Measurements from ENCODE around the gene RFX2. TPM values are rescaled to one million over a fixed set of nuclear protein-coding genes. Genes with fewer than 3 reads are reported as not detected.
"Not testable (repeated sequence)": the region's sequence is repeated elsewhere in the genome, so short reads cannot be mapped to it uniquely, and the experiment has no call there.

The RFX2 gene
- total RNA-seq, 2 donors from 2014 or later = 20.7 to 21.7 TPM

DNA sequence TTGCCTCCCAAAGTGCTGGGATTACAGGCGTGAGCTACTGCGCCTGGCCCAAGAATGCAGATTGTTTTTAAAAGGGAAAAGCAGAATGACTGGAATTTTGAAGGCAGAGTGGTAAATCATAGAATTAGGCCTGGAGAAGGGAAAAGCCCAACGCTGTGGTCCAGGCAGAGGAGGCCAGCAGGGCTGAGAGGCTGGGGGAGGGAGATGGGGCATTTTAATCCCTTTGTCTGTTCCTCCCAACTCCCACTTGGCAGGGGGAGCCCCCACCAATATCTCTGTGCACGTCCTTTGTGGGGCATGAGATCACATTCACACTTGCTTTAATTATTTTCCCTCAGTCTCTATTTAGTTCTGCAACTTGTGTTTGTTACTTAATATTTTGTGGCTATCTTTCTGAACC is 77.9 kb downstream of the RFX2 start:
- peak; percentile 65 for DNase-seq (ENCODE audit: low spot score)
- intact Hi-C loops (cut with DNase I) = no loop called here

GRCh38 chr19:6030214-6030507 is 80.1 kb downstream of the RFX2 start:
- peak; percentile 1 for DNase-seq (ENCODE audit: low spot score)
- intact Hi-C loops (cut with DNase I) = no loop called here

- intact Hi-C loops (cut with DNase I) = no loop called here
- peak; percentile 43 for DNase-seq (ENCODE audit: low spot score)
Observed at GRCh38 chr19:6026390-6027227, 83.7 kb downstream of the RFX2 start.

- intact Hi-C loops (cut with DNase I) = loop anchor here in 1 of 2 donors (5.0 kb wide), 1 partner anchor 398 kb away; the partner anchor contains the start of gene KHSRP
- DNase-seq (ENCODE audit: low spot score) = not testable (repeated sequence)
Observed at GRCh38 chr19:6024756-6025155, 85.5 kb downstream of the RFX2 start.

GRCh38 chr19:6023936-6024335 is 86.4 kb downstream of the RFX2 start:
- DNase-seq (ENCODE audit: low spot score) = peak; percentile 44

DNA sequence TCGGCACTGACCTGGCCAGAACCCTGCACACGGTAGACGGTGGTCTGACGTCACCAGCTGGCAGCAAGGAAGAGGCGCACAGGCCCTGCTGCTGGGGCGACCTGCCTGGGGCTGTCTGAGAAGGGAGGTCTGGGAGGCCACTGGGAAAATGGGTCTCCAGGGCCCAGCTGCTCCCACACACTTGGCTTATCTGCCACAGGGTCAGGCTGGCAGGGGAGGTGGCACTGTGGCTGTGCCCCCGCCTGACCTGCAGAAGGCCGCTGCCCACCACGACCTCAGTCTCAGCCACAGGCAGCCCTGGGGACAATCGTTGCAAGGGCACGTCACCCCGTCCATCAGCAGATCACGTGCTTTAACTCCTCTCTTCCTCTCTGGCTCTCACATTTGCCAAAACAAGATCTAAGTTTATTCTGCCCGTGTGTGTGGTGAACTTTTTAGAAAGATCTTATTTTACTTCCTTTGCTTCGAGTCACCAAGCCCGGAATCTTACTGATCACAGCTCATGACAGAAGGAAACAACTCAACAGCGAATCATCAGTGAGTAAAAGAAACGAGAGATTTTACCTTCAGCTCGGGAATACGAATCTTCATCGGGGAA is 87.1 kb downstream of the RFX2 start:
- peak; percentile 76 for DNase-seq (ENCODE audit: low spot score)
- intact Hi-C loops (cut with DNase I) = loop anchor here in 1 of 2 donors (5.0 kb wide), 1 partner anchor 399 kb away; the partner anchor contains the start of gene KHSRP

More at GRCh38 chr19:6023936-6024335, 86.4 kb downstream of the RFX2 start:
- intact Hi-C loops (cut with DNase I) = loop anchor here in 1 of 2 donors (5.0 kb wide), 1 partner anchor 398 kb away; the partner anchor contains the start of gene KHSRP

DNA sequence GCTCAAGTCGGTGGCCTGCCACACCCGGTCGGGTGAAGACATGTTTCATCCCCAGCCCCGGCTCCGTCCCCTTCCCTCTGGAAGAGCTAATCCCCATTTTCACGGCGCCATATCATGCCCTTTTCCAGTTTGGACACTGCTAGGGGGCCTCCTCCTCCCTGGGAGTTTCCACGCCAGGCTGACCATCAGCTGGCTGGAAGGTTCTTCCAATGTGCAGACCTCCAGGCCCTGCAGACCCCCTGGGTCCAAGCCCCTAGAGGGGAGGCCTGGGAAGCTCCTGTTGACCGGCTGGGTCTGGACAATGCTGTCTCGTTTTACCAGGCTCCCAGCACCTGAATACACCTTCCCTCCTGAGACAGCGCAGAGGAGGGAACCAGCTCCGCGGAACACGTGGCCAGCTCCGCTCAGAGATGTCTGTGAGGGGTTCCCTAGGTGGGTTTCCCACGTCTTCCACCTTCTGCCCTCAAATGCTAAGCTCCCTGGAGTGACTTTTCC is 87.7 kb downstream of the RFX2 start:
- intact Hi-C loops (cut with DNase I) = loop anchor here in 1 of 2 donors (5.0 kb wide), 1 partner anchor 400 kb away; the partner anchor contains the start of gene KHSRP
- DNase-seq (ENCODE audit: low spot score) = peak; percentile 64

GRCh38 chr19:6021878-6022569 is 88.3 kb downstream of the RFX2 start:
- intact Hi-C loops (cut with DNase I) = loop anchor here in 1 of 2 donors (5.0 kb wide), 1 partner anchor 400 kb away; the partner anchor contains the start of gene KHSRP

DNA sequence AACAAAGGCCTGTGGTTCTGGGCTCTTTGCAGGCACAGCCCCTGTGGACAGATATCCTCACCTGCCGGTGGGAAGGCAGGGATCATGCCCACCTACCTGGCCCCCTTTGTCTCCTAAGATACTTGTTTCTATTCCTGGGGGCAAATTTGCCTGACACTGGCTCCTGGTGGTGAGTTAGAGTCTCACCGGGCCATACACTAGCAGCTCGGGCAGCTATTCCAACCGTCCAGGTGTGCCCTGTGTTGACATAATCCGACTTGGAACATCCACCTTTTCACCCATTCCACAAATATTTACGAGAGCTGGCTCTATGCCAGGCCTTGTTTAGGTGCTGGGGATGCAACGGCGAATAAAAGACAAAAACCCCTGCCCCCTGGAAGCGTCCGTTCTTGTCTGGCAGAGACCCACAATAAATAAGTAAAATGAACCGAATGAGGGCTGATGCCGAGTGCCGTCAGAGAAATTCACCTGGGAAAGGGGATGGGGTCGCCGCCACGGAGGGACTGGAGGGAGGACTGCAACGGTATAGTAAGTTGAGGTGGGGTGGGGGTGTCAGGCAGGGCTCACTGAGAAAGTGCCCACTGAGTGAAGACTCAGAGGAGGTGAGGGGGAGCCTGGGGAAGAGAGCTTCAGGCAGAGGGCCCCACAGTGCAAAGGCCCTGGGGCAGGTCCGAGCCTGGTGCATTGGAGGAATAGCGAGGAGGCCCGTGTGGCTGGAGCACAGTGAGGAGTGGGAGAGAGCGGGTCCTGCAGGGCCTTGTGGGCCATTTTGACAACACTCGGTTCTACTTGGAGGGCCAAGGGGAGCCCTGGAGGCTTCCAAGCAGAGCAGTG is 89.1 kb downstream of the RFX2 start:
- intact Hi-C loops (cut with DNase I) = loop anchor here in 1 of 2 donors (5.0 kb wide), 1 partner anchor 401 kb away; the partner anchor contains the start of gene KHSRP
- DNase-seq (ENCODE audit: low spot score) = peak; percentile 69

More at GRCh38 chr19:6021878-6022569, 88.3 kb downstream of the RFX2 start:
- peak; percentile 88 for DNase-seq (ENCODE audit: low spot score)

DNA sequence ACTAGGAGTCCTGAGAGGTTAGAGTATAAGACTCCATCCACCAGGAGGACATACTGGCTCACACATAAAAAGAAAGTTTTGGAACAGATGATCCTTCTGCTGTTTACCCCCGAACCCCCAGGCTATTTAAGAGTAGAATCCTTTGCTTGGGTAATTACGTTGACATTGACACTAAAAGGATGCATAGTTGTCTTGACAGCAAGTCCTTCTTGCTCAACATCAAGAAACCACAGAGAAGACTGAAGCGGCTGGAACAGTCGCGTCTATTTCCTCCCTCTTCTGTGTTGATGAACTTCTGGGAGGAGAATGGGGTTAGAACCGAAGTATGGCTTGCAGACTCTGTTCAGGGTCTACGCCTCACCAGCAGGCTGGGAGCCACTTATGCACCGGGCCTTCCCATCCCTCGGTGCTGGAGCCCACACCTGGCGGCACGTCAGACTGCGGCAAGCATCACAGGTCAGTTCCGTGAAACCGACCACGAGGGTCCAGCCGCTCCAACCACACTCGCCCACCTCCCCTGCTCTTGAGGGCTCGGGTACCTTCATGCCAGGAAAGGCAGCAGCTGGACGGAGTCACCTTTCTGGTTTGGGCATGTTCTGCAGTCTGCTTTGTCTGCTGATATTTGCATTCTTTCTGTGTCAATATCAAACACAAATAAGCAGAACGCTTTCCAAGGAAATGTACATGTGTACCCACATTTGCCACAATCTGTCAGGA is 90.0 kb downstream of the RFX2 start:
- DNase-seq (ENCODE audit: low spot score) = peak; percentile 28

DNA sequence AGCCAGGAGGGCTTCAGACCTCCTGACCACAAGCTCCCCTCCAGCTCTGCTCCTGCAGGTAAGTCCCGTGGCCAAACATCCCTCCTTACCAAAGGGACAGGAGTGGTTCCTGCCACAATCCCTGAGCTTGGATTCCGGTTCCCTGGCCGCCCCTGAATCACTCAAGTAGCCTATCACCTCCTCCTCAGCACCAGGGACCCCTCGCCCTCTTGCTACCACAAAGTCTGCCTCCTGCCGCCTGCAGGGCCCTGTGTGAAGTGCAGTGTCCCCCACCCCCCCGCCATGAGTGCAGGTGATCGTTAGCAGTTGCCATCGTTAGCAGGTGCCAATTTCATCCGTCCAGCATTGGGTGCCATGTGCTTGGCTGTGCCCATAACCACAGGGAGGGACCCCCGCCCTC is 91.5 kb downstream of the RFX2 start:
- peak; percentile 76 for DNase-seq (ENCODE audit: low spot score)
- intact Hi-C loops (cut with DNase I) = no loop called here

More for the DNA sequence above, 90.0 kb downstream of the RFX2 start:
- intact Hi-C loops (cut with DNase I) = loop anchor here in 1 of 2 donors (5.0 kb wide), 1 partner anchor 402 kb away; the partner anchor contains the start of gene KHSRP

DNA sequence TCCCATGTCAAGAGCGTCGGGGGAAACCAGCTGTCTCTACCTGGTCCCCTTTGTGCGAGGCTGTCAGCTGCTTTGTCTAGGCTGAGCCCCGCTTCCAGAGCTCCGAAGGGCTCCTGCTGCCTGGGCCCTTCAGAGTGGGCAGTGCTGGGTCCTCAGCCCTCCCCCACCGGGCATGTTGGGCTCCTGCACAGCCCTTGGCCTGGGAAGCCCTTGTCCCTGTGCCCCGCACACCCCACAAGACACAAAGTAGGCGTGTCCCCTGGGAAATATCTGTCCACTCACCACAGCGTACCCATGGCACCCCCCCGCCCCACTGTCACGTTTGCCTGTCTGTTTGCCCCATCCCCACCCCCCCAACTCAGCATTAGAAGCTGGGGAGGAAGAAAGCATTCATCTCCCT is 92.7 kb downstream of the RFX2 start:
- intact Hi-C loops (cut with DNase I) = no loop called here

GRCh38 chr19:6015841-6016545 is 94.3 kb downstream of the RFX2 start:
- DNase-seq (ENCODE audit: low spot score) = peak; percentile 37
- intact Hi-C loops (cut with DNase I) = no loop called here

More for the DNA sequence above, 92.7 kb downstream of the RFX2 start:
- DNase-seq (ENCODE audit: low spot score) = peak; percentile 51

GRCh38 chr19:6014551-6015135 is 95.7 kb downstream of the RFX2 start:
- intact Hi-C loops (cut with DNase I) = no loop called here
- peak; percentile 72 for DNase-seq (ENCODE audit: low spot score)

- intact Hi-C loops (cut with DNase I) = no loop called here
Observed at GRCh38 chr19:6012426-6013170, 97.7 kb downstream of the RFX2 start.

GRCh38 chr19:6011794-6012193 is 98.5 kb downstream of the RFX2 start:
- peak; percentile 50 for DNase-seq (ENCODE audit: low spot score)
- intact Hi-C loops (cut with DNase I) = no loop called here

More at GRCh38 chr19:6012426-6013170, 97.7 kb downstream of the RFX2 start:
- DNase-seq (ENCODE audit: low spot score) = peak; percentile 51
